SK-MEL-5 (cell line): ENCODE results near the gene SYNE1. TPM values are rescaled to one million over a fixed set of nuclear protein-coding genes. Genes with fewer than 3 reads are reported as not detected.

ENCODE experiments used
- DNase-seq: peaks from one replicate; pipeline ENCODE4 v3.0.0-alpha.2; 2016; ENCODE audit warnings: low read depth, low spot score
- in situ Hi-C: cut with HindIII; loops from 2 replicates; pipeline ENCODE4 v1.10.0; 2016; ENCODE audit warnings: low sequenced_read_pairs, high pct_unique_total_duplicates, low pct_unique_long_range_greater_than_20kb
- total RNA-seq: library from RNA; depleted of rRNA; stranded (reverse); fragments of >200 nt; shearing (Covaris generic); gene quantifications from 2 replicates; pipeline ENCODE4 v1.2.3, GENCODE V29; 2014

The SYNE1 gene
- total RNA-seq, 1 experiment from 2014 or later, result 25.5 TPM

- in situ Hi-C loops, result no loop called here
Observed at GRCh38 chr6:152112491-152113261, 524.5 kb downstream of the SYNE1 start.

GRCh38 chr6:152110886-152111820, 526.0 kb downstream of the SYNE1 start:
- in situ Hi-C loops, result no loop called here
- no peak for DNase-seq

More at GRCh38 chr6:152112491-152113261, 524.5 kb downstream of the SYNE1 start:
- DNase-seq, result peak; percentile 2

GRCh38 chr6:152107973-152108372, 529.2 kb downstream of the SYNE1 start:
- in situ Hi-C loops, result no loop called here
- DNase-seq, result no peak

GRCh38 chr6:152100183-152100618, 537.0 kb downstream of the SYNE1 start:
- in situ Hi-C loops, result no loop called here
- DNase-seq, result no peak

- in situ Hi-C loops, result no loop called here
- DNase-seq, result no peak
Observed at GRCh38 chr6:152099446-152100182, 537.5 kb downstream of the SYNE1 start.

GRCh38 chr6:152098683-152099082, 538.5 kb downstream of the SYNE1 start:
- in situ Hi-C loops, result no loop called here
- no peak for DNase-seq

GRCh38 chr6:152096863-152097496, 540.2 kb downstream of the SYNE1 start:
- no peak for DNase-seq
- in situ Hi-C loops, result no loop called here

GRCh38 chr6:152094992-152095592, 542.1 kb downstream of the SYNE1 start:
- in situ Hi-C loops, result no loop called here
- peak; percentile 40 for DNase-seq

- no peak for DNase-seq
- in situ Hi-C loops, result no loop called here
Observed at GRCh38 chr6:152094276-152094675, 542.9 kb downstream of the SYNE1 start.

- no peak for DNase-seq
- in situ Hi-C loops, result no loop called here
Observed at GRCh38 chr6:152093711-152094110, 543.5 kb downstream of the SYNE1 start.

- DNase-seq, result no peak
- in situ Hi-C loops, result no loop called here
Observed at GRCh38 chr6:152091851-152092341, 545.3 kb downstream of the SYNE1 start.

GRCh38 chr6:152091201-152091600, 546.0 kb downstream of the SYNE1 start:
- in situ Hi-C loops, result no loop called here
- DNase-seq, result no peak

- in situ Hi-C loops, result no loop called here
- DNase-seq, result peak; percentile 2
Observed at GRCh38 chr6:152089992-152090391, 547.2 kb downstream of the SYNE1 start.

- in situ Hi-C loops, result no loop called here
- DNase-seq, result no peak
Observed at GRCh38 chr6:152087701-152088100, 549.5 kb downstream of the SYNE1 start.

GRCh38 chr6:152087096-152087495, 550.1 kb downstream of the SYNE1 start:
- in situ Hi-C loops, result no loop called here
- no peak for DNase-seq

GRCh38 chr6:152086223-152086873, 550.8 kb downstream of the SYNE1 start:
- in situ Hi-C loops, result no loop called here
- DNase-seq, result no peak
